OCI-LY3 (cell line): ENCODE measurements around the gene SF3A2.

Experiments used
- EZH2phosphoT487 ChIP-seq: fragments of 200-600 bp; shearing (Covaris generic); IDR thresholded peaks from 2 replicates; pipeline ENCODE4 v1.6.1; 2018; ENCODE audit warnings: antibody characterized with exemption, mixed run types, low read depth
- TF ChIP-seq, protein P1 (sequence below): fragments of 200-600, 300-600 bp; sonication (generic); IDR thresholded peaks from 2 replicates; pipeline ENCODE4 v1.5.1; 2014; ENCODE audit warnings: antibody characterized with exemption, low read length, low read depth

DNA sequence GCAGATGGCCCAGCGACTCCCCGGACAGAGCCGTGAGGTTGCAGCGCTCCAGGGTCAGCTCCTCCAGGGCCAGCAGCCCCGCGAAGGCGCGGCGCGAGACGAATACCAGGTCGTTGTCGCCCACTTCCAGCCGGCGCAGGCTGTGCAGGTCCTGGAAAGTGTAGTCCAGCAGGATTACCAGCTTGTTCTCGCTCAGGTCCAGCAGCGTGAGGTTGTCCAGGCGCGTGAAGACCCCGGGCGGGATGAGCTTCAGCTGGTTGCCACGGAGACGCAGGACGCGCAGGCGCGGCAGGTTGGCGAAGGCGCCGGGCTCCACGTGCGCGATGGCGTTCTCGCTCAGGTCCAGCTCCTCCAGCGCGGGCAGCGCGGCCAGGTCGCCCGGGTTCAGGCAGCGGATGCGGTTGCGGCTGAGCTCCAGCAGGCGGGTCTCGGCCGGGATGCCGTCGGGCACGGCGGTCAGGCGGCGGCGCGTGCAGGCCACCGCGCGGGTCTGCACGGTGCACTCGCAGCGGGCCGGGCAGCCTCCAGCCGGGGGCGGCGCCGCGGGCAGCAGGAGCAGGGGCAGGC is 54.6 kb downstream of the SF3A2 start:
- TF ChIP-seq, protein P1, sequence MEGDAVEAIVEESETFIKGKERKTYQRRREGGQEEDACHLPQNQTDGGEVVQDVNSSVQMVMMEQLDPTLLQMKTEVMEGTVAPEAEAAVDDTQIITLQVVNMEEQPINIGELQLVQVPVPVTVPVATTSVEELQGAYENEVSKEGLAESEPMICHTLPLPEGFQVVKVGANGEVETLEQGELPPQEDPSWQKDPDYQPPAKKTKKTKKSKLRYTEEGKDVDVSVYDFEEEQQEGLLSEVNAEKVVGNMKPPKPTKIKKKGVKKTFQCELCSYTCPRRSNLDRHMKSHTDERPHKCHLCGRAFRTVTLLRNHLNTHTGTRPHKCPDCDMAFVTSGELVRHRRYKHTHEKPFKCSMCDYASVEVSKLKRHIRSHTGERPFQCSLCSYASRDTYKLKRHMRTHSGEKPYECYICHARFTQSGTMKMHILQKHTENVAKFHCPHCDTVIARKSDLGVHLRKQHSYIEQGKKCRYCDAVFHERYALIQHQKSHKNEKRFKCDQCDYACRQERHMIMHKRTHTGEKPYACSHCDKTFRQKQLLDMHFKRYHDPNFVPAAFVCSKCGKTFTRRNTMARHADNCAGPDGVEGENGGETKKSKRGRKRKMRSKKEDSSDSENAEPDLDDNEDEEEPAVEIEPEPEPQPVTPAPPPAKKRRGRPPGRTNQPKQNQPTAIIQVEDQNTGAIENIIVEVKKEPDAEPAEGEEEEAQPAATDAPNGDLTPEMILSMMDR = no peak
- no peak for TF ChIP-seq EZH2phosphoT487
